ENCODE measurements around the gene ATP11A. TPM values are rescaled to one million over a fixed set of nuclear protein-coding genes. Genes with fewer than 3 reads are reported as not detected.

The ATP11A gene
- total RNA-seq, 6 experiments from 2014 or later, result 24.3 to 57.4 (median 33.1) TPM

DNA sequence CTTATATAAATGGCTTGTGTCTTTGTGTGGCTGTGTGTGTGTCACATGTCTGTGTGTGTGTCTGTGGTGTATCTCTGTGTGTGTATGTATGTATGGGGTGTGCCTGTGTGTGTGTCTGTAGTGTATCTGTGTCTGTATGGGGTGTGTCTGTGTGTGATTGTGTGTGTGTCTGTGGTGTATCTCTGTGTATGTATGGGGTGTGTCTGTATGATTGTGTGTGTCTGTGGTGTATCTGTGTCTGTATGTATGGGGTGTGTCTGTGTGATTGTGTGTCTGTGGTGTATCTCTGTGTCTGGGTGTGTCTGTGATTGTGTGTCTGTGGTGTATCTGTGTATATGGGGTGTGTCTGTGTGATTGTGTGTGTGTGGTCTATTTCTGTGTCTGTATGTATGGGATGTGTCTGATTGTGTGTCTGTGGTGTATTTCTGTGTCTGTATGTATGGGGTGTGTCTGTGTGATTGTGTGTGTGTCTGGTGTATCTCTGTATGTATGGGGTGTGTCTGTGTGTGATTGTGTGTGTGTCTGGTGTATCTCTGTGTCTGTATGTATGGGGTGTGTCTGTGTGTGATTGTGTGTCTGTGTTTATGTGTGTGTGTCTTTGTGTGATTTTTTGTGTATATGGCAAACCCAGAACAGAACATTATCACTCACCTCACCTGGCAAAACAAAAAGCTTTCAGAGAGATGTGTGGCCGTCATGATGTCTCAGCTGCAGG, 223.0 kb downstream of the ATP11A start:
- TF ChIP-seq CTCF (IDR thresholded peaks at IDR 0.05), result no peak
- no peak for TF ChIP-seq POLR2A (IDR thresholded peaks at IDR 0.05)
- no peak for ATAC-seq
- Histone ChIP-seq H3K4me3 (no peak overlapping the region), H3K4me1 (no peaks in the 10 kb centered on the region), H3K27ac (no peak overlapping the region), H3K36me3 (no peaks in the 10 kb centered on the region), H3K9me3 (no peaks in the 10 kb centered on the region), H3K27me3 (no peaks in the 10 kb centered on the region)
- intact Hi-C loops (cut with DNase I), result no loop called here
- 60% methylated on average over 1 of the region's 1 CpG for WGBS (ENCODE audit: insufficient coverage, low coverage, low lambda C conversion rate, missing lambda C conversion rate)
- no peak for DNase-seq

DNA sequence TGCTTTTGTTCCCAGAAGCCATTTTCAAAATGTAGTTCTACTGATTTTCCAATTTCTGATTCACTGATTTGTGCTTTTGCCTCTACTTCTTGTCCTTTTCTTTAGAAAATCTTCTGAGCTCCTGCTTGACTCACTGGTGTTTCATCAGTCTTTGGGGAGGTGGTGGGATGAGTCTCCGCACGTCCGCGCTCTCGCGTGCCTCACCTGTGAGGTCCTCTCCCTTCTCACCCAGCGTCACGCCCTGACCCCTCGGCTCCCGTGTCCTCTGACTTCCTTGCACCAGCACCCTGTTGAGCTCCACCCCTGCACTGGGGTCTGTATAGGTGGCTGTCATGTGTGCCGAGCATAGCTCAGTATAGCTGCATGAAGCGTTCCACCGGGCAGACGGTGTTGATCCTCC, 226.5 kb downstream of the ATP11A start:
- H3K27ac ChIP-seq, result no peak overlapping the region
- WGBS (ENCODE audit: insufficient coverage, low coverage, low lambda C conversion rate, missing lambda C conversion rate), result 93% methylated on average over 14 of the region's 14 CpGs
- H3K9me3 ChIP-seq, result no peaks in the 10 kb centered on the region
- no peaks in the 10 kb centered on the region for H3K27me3 ChIP-seq
- DNase-seq (no peak), ATAC-seq (peak in 1 of 4 donors; percentile 33)
- intact Hi-C loops (cut with DNase I), result no loop called here
- no peaks in the 10 kb centered on the region for H3K36me3 ChIP-seq
- H3K4me1 ChIP-seq, result no peaks in the 10 kb centered on the region
- no peak overlapping the region for H3K4me3 ChIP-seq
- TF ChIP-seq CTCF (IDR thresholded peaks at IDR 0.05) (no peak), POLR2A (IDR thresholded peaks at IDR 0.05) (no peak)

DNA sequence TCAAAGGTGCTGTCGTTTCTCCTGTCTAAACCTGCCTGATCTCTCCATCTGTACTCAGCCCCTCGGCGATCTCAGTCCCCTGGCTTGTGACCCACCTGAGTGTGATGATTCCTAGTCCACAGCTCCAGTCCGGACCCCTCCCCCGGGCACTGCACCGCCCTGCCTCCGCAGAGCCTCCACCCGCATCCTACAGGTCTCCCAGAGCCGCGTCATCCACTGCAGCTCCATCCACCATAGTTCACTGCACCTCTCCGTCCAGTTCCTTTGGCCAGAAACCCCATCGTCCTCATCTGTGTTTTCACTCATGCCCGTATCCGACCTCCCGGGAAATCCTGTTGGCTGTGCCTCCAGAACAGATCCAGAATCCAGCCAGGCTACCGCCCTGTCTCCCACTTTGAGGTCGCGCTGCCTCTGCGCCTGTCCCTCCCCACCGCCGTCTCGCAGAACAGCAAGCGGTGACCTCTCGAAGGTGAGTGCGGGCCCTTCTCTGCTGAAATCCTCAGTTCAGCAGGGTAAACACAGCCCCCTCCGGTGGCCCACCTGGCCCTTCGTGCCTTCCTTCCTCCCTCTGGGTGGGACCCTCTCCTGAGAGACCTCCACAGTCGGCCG, 227.3 kb downstream of the ATP11A start:
- intact Hi-C loops (cut with DNase I), result no loop called here
- ATAC-seq (peak in 2 of 4 donors; percentile 6 to 30), DNase-seq (no peak)
- H3K36me3 ChIP-seq, result no peaks in the 10 kb centered on the region
- H3K9me3 ChIP-seq, result no peaks in the 10 kb centered on the region
- no peaks in the 10 kb centered on the region for H3K4me1 ChIP-seq
- H3K27me3 ChIP-seq, result no peaks in the 10 kb centered on the region
- TF ChIP-seq POLR2A (IDR thresholded peaks at IDR 0.05), result no peak
- no peak for TF ChIP-seq CTCF (IDR thresholded peaks at IDR 0.05)
- no peak overlapping the region for H3K27ac ChIP-seq
- WGBS (ENCODE audit: insufficient coverage, low coverage, low lambda C conversion rate, missing lambda C conversion rate), result 88% methylated on average over 16 of the region's 29 CpGs
- H3K4me3 ChIP-seq, result no peak overlapping the region

GRCh38 chr13:112917737-112918136, 227.9 kb downstream of the ATP11A start:
- H3K4me1 ChIP-seq, result no peaks in the 10 kb centered on the region
- no peak for ATAC-seq
- no peak overlapping the region for H3K27ac ChIP-seq
- no peaks in the 10 kb centered on the region for H3K36me3 ChIP-seq
- intact Hi-C loops (cut with DNase I), result no loop called here
- H3K4me3 ChIP-seq, result no peak overlapping the region
- H3K9me3 ChIP-seq, result no peaks in the 10 kb centered on the region
- no peak for DNase-seq
- TF ChIP-seq CTCF (IDR thresholded peaks at IDR 0.05) (no peak), POLR2A (IDR thresholded peaks at IDR 0.05) (no peak)
- 94% methylated on average over 2 of the region's 3 CpGs for WGBS (ENCODE audit: insufficient coverage, low coverage, low lambda C conversion rate, missing lambda C conversion rate)
- no peaks in the 10 kb centered on the region for H3K27me3 ChIP-seq
